NCI-H1048 (cell line): Measurements from ENCODE around the gene BRIP1.

Source experiments
- DNase-seq: peaks from one replicate; lab custom pipeline; 2025; lab: John Stamatoyannopoulos, UW

BRIP1 gene

DNA sequence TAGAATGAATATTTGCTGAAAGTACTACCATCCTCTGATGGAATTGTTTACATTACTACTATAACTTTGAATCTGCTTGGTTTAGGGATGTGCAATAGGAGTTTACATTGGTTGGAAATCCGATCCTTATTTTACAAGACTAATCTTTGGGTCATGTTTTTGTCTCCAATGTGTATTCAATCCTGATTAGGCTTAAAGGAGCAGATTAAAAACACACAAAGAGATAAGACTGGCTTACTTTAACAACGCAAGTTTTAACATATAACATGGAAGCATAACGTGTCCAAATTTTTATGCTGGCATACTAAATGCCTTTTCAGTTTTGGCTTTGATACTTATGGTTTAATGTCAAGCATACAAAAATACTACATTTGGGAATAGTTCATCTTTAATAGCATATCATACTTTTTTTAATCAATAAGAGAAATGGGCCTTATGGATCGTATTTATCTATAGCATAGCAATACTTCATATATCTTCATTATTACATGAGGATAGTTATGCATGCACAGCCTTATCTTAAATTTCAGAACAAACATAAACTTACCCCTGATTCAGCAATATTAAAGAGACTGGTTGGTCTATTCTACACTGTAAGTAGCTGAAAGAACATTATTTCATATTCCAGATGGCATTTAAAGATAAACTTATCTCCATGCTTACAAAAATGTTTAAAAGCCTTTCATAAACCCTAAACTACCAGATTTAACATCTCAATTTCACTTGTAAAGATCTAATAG, 202.4 kb downstream of the BRIP1 start:
- no peak for DNase-seq

DNA sequence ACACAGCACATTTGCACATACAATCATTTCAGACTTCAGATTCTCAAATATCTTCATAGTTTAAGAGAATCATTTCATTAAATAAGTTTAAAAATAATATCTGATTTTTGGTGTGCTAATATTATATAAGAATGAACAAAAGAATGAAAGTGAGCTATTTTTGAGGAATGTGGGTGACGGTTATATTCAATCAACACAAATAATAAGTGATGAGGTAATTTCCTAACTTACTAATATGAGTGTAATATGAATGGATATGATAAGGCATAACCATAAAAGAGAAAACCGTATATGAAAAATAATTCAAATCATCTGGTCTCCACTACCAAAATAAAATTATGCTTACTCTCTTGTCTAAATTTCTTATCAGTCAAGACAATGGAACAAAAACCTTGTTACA, 203.9 kb downstream of the BRIP1 start:
- DNase-seq: no peak

DNA sequence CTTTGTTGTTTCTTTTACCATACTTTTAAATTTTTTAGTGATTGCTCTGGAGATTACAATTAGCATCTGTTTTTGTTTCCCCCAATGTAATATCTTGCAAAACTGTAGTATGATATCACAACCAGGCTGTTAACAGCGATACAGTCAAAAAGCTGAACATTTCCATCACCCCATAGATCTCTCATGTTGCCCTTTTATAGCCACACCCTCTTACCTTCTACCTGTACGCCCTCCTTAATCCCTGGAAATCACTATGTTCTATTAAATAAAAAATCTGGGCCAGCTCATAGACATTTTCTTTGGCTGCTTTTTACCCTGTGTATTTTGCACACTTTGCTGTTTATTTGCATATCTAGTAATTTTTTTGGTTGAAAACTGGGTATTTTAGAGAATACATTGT, 205.1 kb downstream of the BRIP1 start:
- no peak for DNase-seq

DNA sequence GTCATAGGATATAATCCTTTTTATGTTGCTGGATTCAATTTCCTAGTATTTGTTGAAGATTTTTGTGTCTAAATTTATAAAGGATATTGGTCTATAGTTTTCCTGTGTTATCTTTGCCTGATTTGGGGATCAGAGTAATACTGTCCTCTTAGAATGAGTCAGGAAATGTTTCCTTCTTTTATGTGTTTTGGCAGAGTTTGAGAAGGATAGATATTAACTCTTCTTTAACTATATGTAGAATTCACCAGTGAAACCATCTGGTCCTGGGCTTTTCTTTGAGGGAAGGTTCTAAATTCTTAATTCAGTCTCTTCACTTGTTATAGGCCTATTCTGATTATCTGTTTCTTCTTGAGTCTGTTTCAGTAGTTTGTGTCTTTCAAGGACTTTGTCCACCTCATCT, 206.0 kb downstream of the BRIP1 start:
- DNase-seq: no peak

DNA sequence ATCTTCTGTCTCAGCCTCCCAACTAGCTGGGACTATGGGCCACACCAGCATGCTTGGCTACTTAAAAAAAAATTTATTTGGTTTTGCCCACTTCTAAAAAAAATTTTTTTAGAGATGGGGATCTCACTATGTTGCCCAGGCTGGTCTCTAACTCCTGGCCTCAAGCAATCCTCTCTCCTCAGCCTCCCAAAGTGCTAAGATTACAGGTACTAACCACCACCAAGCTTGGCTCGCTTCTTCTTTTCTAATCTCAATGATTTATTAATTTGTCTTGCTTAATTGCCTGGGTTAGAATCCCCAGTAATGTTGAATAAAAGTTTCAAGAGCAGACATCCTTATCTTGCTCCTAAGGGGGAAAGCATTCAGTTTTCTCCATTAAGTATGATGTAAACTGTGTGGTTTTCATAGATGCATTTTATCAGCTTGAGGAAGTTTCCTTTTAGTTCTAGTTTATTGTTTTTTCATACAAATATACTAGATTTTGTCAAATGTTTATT, 206.6 kb downstream of the BRIP1 start:
- no peak for DNase-seq

DNA sequence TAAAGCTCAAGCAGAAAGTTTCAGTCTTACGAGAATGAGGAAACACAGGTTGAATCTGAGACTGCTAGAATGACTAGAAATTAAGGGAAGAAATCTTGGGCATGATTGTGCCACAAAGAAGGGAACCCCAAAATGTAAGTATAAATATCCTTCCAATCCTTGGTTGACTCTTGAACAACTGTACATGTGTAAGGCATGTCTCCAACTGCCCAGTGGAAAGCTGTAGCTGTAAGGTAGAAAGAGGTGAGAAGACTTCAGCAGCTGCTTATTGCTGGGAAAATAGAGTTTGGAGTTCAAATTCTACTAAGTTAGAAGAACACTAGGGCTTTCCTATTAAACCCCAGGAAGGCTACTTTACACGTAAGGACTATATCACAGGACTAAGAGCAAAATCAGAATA, 212.6 kb downstream of the BRIP1 start:
- no peak for DNase-seq

DNA sequence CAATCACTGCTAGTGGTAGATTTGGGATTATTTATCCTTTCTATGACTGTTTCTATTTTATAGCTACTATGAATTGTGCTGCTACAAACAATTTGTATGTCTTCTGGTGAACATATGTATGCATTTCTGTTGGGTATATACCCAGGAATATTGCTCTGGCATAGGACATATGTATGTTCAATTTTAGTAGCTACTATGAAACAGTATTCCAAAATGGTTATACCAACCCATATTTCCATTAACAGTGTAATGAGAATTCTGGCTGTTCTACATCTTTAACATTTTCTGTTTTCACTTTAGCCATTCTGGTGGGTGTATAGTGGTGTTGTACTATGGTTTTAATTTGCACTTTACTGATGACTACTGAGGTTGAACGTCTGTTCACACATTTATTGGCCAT, 214.7 kb downstream of the BRIP1 start:
- no peak for DNase-seq

DNA sequence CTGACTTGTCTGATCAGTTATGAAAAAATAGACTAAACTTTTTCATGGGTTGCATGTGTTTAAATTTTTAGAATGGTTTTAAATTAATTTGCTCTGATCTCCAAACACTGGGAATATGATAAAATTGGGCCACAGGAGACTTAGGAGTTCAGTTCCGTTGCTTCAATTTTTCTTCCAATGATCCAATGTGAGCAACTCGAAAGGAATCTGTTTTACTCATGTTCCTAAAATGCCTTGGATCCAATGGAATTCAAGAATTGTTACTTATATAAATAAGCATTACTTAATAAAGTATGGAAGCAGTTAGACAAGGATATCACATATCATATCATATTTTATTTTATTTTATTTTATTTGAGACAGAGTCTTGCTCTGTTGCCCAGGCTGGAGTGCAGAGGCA, 216.3 kb downstream of the BRIP1 start:
- DNase-seq: no peak

DNA sequence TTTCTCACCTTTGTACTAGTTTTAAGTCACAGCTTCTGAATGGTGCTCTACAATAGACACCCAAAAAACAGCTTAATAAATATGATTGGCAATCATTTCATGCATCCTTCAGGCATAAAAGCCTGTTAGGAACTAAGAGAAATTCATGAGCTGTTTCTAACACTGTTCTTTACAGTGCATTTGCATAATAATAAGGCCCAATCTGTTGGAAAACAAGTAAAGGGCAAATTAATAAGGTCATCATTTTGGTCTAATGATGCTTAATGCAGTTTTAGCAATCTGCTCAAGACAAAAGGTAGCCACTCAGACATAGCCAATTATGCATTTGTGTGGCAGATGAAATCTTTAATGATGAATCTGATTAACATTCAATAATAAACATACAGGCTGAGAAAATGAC, 216.8 kb downstream of the BRIP1 start:
- no peak for DNase-seq

DNA sequence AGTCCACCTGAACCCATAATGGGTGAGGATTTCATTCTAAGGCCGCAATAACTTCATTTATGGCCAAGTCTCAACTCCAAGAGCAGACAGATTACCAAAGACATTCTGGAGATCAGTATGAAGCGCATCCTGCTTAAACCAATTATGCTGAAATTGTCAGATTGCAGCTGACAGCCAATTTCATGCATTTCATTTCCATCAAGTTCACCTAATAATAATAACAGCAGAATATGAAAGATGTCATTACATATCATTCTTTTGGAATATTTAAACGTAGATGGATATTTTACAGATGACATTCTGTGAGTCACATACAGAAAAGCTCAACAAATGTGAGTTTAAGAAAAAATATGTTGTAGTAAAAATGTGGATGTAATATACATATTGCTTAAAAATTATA, 217.4 kb downstream of the BRIP1 start:
- DNase-seq: no peak

DNA sequence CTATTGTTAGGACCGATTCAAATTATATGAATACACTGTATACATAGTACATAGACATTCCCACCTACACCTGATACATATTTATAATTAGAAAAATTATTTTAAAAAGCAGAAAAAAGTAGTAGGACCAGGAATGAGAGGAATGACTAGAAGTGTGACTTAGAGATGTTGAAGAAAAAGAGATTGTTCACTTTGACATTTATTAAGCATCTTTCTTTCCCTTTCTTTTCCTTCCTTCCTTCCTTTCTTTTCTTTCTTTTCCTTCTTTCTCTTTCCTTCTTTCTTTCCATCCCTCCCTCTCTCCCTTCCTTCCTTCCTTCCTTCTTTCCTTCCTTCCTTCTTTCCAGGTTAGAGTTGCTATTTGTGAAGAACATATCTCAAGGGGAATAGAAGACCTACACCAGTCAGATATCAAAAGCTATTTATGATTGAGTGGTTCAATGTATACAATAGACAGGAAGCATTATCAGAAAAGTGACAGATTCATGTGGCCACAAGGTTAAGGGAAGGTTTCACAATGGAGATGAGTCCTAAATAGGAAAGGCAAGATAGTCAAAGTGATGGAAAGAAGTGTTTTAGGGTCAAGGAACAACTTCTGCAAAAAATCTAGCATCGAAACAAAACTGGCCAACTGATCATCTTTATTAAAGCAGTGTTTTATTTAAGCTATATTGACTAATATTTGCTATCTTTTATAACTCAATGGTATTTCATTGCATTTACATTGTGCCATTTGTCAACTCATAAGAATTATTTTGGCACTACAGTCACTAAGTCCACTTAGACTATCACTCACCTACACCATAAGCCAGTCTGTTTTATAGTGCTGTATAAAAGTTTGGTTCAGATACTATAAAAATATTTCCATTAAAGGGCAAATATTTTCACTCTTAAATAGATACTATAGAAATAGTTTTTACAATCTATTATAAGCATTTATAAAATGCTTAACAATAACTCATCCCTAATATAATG, 218.2 kb downstream of the BRIP1 start:
- no peak for DNase-seq

DNA sequence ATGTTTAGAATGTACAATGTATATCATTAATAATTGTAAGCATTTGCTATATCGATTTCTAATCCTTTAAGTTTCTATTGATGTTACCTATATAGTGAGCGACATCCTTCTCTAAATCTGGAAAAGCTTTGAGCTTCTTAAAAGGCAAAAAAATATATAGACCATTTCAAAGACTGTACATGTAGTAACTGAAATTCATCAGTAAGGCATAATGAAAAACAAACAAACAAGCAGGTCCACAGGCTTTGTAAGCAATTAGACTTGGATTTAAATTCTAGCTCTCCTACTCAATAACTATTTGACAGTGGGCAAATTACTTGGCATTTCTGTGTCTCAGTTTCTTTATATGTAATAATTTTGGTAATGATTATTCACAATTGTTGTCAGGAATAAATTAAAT, 220.6 kb downstream of the BRIP1 start:
- no peak for DNase-seq

DNA sequence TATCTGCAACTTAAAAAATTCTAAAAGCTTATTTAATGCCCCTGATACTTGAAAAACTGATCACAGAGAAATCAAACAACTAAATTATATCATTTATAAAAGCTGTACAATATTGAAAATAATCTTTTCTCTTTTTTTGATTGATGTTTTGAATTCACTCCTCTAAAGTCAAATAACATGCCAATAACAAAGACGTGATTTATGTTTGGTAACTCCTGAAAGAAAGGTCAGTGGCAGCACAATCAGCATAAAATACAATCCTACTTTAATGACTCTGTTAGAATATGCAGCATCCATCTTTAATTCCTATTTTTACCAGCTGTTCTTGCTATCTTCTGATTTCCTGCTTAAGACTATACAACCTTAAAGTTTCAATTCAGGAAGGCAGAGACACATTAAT, 221.6 kb downstream of the BRIP1 start:
- DNase-seq: no peak

DNA sequence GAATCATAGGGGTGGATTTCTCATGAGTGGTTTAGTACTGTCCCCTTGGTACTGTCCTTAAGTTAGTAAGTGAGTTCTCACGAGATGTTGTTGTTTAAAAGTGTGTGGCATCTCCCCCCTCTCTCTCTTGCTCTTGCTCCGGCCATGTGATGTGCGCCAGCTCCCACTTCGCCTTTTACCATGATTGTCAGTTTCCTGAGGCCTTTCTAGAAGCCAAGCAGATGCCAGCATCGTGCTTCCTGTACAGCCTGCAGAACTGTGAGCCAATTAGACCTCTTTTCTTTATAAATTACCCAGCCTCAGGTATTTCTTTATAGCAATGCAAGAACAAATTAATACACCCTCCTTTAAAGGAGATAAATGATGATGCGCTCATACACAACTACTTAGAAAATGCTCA, 222.2 kb downstream of the BRIP1 start:
- no peak for DNase-seq

DNA sequence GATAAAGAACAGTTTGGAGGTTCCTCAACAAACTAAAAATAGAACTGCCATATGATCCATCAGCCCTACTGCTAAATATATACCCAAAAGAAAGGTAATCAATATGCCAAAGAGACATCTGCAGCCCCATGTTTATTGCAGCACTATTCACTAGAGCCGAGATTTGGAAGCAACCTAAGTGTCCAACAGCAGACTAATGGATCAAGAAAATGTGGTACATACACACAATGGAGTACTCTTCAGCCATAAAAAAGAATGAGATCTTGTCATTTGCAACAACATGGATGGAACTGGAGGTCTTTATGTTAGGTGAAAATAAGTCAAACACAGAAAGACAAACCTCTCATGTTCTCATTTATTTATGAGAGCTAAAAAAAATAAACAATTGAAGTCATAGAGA, 223.5 kb downstream of the BRIP1 start:
- DNase-seq: no peak

DNA sequence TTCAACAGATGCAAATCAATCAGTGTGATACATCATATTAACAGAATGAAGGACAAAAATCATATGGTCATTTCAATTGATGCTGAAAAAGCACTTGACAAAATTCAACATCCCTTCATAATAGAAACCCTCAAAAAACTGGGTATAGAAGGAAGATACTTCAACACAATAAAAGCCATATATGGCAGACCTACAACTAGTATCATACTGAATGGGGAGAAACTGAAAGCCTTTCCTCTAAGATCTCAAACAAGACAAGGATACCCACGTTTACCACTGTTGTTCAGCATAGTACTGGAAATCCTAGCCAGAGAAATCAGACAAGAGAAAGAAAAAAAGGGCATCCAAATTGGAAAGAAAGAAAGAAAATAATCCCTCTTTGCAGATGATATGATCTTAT, 225.2 kb downstream of the BRIP1 start:
- no peak for DNase-seq

DNA sequence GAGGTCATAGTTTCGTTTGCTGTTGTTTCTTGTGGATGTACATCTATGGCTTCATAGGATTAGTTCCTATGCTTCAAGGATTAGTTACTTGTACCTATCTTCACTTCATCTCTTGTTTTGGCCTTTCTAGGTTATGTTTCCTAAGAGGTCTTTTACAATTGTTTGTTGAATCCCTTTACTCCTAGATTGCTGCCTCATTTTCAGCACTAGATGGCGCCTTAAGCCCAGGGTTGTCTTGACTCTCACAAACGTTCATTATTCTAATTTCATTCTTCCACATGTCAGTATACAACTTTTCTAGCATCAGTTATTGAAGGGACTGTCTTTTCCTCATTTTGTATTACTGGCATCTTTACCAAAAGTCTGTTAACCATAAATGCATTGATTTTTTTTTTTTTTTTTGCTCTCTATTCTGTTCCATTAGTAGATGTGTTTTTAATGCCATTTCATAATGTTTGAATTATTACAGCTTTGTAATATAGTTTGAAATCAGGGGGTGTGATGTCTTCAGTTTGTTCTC, 227.4 kb downstream of the BRIP1 start:
- DNase-seq: no peak

DNA sequence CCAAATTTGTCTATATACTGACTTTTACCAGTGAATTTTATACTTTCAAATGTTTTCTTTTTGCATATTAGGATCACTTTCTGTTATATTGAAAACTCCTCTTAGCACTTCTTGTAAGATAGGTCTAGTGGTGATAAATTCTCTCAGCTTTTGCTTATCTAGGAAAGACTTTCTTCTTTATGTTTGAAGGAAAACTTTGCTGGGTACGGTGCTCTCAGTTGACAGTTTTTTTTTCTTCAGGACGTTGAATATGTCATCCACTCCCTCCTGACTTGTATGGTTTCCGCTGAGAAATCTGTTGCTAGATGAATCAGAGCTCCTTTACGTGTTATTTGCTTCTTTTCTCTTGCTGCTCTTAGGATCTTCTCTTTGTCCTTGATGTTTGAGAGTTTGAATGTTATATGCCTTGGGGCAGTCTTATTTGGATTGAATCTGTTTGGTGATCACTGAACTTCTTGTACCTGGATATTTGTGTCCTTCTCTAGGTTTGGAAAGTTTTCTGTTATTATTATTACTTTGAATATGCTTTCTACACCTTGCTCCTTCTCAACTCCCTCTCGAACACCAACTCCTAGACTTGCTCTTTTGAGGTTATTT, 228.3 kb downstream of the BRIP1 start:
- no peak for DNase-seq

DNA sequence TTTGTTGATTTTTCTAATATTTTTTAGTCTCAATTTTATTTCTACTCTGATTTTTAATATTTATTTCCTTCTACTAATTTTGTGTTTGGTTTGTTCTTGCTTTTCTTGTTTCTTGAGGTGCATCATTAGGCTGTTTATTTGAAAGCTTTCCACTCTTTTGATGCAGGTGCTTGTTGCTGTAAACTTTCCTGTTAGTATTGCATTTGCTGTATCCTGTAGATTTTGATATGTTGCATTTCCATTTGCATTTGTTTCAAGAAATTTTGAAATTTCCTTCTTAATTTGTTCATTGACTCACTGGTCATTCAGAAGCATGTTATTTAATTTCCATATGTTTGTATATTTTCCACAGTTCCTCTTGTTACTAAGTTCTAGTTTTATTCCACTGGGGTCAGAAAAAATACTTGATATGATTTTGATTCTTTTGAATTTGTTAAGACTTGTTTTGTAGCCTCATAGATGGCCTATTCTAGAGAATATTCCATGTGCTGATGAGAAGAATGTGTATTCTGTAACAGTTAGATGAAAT, 229.3 kb downstream of the BRIP1 start:
- no peak for DNase-seq

DNA sequence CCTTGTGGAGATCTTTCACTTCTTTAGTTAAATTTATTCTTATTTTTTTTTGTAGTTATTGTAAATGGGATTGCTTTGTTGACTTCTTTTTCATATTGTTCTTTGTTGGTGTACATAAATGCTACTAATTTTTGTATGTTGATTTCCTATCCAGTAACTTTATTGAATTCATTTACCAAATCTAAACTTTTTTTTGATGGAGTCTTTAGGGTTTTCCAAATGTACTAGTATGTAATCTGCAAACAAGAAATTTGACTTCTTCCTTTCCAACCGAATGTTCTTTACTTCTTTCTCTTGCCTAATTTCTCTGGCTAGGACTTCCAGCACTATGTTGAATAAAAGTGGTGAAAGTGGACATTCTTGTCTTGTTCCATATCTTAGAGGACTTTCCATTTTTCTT, 230.5 kb downstream of the BRIP1 start:
- no peak for DNase-seq

DNA sequence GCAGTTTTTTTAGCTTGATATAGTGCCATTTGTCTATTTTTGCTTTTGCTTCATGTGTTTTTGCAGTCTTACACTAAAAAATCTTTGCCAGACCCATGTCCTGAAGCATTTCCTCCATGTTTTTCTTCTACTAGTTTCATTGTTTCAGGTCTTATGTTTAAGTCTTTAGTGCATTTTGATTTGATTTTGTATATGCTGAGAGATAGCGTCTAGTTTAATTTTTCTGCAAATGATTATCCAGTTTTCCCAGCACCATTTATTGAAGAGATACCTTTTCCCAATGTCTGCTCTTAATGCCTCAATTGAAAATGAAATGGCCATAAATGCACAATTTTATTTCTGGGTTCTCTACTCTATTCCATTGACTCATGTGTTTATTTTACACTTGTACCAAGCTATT, 231.5 kb downstream of the BRIP1 start:
- no peak for DNase-seq
